HG03097 (cell line): ENCODE results near the gene TSPAN18.

Experiments
- ATAC-seq: cut with Tn5 transposase; IDR thresholded peaks from one replicate; pipeline ENCODE4 v1.9.1; 2021; ENCODE audit not compliant: unreplicated experiment, low FRiP score

The TSPAN18 gene, protein sequence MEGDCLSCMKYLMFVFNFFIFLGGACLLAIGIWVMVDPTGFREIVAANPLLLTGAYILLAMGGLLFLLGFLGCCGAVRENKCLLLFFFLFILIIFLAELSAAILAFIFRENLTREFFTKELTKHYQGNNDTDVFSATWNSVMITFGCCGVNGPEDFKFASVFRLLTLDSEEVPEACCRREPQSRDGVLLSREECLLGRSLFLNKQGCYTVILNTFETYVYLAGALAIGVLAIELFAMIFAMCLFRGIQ

DNA sequence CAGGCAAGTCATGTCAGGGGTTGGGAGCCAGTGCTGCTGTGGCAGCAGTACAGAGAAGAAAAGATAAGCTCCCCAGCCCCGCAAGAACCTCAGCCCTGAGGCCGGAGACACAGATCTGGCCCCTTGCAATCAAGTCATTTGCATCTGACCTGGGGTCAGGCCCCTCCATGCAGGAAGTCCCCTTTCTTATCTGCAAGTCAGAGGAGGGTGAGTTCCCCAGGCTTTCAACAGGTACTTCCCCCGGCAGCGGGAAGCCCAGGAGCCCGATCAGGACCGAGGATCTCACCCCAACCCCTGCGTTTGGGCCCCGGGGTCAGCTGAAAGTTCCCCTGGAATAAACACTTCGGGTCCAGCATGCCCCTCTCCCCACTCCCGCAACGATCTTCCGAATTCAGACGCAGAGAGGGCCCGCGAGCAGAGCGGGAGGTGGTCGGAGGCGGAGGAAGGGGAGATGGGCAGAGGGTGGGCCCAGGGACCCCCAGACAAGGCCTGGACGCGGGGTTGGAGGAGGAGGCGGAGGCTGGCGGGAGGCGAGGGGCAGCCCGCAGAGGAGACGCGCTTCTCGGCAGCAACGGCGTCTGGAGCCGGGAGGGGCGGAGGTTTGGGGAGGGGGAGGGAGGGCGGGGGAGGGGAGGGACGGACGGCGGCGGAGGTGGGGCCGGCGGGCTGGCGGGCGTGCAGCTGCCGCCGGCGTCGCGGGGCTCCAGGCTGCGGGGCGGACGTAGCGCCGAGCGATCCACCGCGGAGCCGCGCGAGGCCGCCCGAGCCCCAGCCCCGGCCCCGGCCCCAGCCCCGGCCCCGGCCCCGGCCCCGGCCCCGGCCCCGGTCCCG lies at the start of gene TSPAN18:
TSS of gene TSPAN18 (plus strand) at position 680 of the 831 bp plus-strand sequence. CDS start 179,455 bp downstream, outside the sequence.
- ATAC-seq, result peak; percentile 72

DNA sequence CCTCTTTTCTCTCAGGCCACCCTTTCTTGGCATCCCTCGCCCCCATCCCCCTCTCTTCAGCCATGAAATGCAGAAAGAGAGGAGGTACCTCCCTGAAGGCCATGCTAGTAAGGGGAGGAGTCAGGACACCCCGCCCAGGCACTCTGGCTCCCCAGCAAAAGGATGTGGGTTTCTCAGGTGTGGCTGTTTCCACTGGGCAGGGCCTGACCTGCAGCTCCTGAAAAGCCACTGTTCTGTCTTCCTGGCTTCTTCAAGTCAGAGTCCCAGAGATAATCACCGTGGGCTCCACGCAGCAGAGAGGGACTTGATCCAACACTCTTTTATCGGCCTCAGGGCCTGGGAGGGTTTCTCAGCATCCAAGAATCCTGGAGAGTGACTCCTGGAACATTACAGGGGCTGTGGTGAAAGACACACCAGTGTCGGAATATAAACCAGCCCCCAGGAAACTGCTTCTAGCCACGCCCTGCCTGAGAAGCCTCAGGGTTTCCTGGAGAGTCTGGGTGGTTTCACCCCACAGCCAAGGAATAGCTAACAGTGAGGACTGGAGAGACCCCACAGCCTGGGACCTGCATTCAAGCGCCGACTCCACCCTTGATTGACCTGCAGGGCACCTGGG lies 45.7 kb upstream of the TSPAN18 start:
- no peak for ATAC-seq

- ATAC-seq, result no peak
Measured at GRCh38 chr11:44681698-44682097, 45.1 kb upstream of the TSPAN18 start.

GRCh38 chr11:44684859-44685281 lies 41.9 kb upstream of the TSPAN18 start:
- ATAC-seq, result no peak

DNA sequence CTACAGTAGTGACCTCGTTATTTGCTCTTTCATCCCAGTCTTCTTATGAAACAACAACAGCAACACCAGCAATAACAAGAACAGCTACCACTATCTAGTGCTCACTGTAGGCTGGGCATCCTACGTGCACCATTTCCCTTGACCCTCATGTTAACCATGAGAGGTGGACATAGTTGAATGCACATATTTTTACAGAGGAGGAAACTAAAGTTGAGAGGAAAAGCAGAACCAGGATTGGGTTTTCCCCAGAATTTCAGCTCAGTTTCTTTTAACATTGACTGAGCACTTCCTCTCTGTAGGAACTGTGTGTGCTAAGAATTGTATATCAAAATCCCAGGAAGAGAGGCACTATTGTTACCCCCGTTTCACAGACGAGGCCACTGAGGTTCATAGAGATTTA lies 39.4 kb upstream of the TSPAN18 start:
- ATAC-seq, result no peak

DNA sequence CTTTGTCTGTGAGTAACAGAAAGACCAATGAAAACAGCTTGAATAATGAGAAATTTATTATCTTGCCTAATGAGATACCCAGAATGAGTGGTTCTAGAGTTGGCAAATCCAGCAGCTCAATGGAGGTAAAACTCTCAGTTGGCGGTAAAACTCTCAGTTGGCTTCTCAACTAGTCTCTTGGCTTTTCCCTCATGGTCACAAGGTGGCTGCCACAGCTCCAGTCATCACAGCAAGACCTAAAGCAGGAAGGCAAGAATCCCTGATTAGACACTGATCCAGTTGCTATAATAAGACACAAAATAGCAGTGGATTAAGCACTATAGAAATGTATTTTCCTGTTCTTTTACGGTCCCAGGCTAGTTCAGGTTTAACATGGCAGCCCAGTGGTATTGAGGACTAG lies 37.5 kb upstream of the TSPAN18 start:
- ATAC-seq, result no peak

- no peak for ATAC-seq
Measured at GRCh38 chr11:44690651-44691050, 36.1 kb upstream of the TSPAN18 start.

- no peak for ATAC-seq
Measured at GRCh38 chr11:44692460-44692859, 34.3 kb upstream of the TSPAN18 start.

- no peak for ATAC-seq
Measured at GRCh38 chr11:44693654-44694119, 33.1 kb upstream of the TSPAN18 start.

- ATAC-seq, result no peak
Measured at GRCh38 chr11:44694443-44694842, 32.3 kb upstream of the TSPAN18 start.

DNA sequence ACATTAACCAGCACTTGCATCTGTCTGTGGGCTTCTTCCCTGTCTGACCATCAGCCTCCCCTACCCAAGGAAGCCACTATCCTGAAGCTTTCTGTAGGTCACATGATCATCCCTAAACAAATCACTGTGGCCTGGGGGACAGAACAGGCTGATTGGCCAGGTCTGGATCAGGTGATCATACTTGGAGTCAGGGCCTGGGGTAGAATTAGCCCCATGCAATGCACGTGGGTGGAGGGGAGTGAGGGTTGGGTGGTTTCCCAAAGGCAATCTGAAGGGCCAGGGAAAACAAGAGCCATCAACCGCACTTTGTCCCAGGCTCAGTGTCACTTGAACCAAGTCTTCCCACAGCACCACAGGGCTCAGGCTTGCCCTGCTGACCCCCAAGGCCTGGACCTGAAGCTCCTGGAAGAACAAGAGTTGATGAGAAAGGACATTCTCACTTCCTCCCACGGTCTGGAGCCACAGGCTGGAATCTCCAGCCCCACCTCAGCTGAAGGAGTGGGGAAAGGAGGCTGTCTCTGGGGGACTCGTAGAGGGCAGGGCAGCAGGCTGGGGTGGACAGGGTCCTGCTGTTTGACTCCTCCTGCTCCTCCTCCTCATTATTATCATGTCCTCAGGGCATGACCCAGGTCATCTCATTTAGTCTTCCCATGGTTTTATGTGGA lies 31.5 kb upstream of the TSPAN18 start:
- ATAC-seq, result no peak

GRCh38 chr11:44698252-44698912 lies 28.4 kb upstream of the TSPAN18 start:
- ATAC-seq, result no peak

DNA sequence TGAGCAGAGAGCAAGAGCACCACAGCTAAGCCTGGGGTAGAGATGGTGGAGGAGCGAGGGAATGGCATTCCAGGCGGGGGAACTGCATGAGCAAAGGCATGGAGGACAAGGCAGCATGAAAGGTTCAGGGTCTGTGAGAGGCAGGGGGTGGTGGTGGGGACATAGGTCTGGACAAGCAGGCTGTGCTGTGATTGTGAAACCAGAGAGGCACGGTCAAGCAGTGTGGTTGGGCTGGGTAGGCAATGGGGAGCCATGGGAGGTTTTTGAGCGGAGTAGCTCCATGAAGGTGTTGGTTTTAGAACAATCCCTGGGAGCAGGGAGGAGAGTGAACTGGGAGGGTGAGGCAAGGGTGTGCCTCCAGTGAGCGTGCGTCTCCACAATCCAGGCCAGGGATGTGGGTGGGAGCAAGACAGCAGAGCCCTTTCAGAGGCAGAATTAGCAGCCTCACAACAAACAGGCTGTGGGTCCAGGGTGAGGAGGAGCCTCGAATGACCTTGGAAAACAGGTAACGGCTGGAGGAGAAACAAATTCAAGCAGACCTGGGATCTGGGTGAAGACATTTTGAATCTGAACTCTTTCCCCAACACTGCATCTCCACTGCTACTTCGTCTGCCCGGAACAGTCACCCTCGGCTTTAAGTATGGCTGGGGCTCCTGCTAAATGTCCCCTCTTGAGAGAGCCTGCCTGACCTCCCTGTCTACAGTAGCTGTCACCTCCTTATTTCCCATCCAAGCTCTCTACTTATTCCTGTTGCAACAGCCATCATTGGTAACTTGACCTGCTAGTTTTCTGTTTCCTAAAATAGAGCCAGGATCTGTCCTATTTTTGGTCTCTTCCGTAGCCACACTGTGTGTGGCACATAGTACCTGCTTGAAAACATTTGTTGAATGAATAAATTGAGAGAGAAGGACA lies 27.0 kb upstream of the TSPAN18 start:
- no peak for ATAC-seq

DNA sequence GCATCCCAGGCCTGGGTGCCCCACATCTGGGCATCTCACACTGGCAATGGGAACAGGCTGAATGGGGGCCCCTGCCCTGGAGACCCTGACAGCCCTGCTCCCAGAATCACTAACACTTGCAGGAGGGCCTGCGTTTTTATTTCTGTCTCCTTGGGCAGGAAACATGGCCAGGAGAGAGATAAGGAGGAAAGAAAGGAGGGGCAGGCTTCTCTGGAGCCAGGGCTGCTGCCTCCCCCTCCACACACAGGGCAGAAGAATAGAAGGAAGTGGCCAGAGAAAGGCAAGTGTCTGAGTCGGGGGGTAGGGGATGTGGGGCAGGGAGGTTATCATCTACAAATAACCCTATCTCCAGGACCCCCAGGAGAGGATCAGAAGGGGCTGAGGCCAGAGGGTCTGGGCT lies 25.5 kb upstream of the TSPAN18 start:
- ATAC-seq, result no peak

DNA sequence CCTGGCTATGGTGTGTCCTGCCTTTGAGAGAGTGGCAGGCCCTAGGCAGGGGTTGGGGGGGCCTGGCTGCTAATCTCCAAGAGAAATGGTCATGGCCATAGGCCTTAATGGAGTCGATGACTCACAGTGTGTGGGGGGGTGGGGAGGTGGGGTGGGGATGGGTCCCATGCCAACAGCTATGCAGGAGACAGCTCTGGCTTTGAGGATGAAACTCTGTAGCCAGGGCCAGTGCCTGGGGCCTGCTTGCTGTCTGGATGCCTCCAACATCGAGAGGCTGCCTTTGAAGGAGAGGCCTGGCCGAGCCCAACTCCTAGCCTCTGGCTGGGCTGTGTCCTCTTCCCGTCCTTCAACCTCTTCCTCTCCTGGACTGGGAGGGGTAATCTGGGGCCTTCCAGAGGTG lies 23.9 kb upstream of the TSPAN18 start:
- no peak for ATAC-seq

DNA sequence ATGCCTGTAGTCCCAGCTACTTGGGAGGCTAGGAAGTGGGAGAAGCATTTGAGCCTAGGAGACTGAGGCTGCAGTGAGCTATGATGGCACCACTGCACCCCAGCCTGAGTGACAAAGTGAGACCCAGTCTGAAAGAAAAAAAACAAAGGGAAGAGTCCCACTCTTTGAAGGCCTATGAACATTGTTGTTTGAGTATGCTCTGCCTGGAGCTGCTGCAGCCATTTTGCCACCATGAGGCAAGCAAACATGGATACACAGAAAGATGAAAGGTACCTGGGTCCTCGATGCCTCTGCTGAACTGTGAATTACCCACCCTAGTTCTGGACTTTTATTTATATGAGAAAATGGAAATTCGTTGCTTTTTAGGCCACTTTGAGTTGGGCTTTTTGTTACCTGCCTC lies 19.7 kb upstream of the TSPAN18 start:
- ATAC-seq, result no peak

DNA sequence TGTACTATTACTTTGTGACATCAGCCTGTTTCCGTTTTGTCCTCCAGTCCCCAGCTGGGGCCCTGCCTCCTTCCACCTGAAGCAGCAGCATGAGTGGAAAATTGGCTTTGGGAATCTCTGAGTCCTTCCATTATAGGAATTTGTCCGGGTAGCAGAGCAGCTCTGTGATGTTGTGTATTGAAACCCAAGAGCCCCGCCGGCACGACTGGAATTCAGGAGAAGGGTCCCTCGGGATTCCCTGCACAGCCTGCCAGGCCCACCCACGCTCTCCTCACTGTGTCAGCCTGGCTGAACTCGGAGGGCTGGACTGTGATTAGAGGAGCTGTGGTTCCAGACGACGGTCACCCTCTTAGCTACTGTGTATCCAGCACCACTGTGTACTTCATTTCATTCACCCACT lies 18.8 kb upstream of the TSPAN18 start:
- no peak for ATAC-seq

GRCh38 chr11:44708523-44709280 lies 18.1 kb upstream of the TSPAN18 start:
- no peak for ATAC-seq

DNA sequence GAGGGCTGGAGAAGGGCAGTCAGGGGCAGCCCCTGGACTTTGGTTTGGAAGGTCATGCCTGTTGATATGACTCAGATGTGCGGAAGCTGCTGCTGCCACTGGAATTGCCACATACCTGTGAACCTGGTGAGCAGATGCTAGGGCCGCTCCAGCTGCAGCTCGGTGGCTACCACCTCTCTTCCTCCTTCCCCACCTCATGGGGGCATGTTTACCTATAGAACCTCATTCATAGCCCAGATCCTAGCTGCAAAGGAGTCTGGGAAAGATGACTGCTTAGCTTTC lies 17.5 kb upstream of the TSPAN18 start:
- no peak for ATAC-seq
